ENCODE results near the gene TJP1. TPM values are rescaled to one million over a fixed set of nuclear protein-coding genes. Genes with fewer than 3 reads are reported as not detected.

Gene TJP1
- total and polyA plus RNA-seq, 2 of the 8 experiments (the other 6 are each of a cell fraction or from before 2014, with no cell fraction given) = 46.3 to 138 TPM

DNA sequence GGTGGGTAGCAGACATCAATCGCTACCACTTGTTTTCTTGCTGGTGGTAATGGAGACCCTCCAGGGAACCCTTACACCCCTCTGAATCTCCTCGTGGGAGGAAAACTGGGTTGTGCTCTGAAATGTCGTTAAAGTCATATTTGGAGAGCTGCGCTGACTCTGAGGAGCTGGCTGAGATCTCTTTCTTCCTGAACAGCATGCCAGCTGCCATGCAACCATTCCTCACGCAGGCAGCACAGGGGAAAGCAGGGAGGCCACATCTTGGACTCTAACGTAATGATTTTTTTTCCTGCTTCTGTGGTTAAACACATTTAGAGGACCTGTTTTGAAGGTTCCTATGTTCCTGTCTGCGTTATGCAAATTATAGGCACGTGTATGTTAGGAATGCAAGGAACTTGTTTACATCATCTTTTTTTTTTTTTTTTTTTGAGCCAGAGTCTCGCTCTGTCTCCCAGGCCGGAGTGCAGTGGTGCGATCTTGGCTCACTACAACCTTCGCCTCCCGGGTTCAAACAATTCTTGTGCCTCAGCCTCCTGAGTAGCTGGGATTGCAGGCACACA lies 156.7 kb downstream of the TJP1 start:
- Histone ChIP-seq H3K9ac (replicated peaks in 1 of 4; ENCODE audit: extremely low read depth in 1 of 4, low read depth in 3 of 4, low read length in 3 of 4) (no peak overlapping the region), H3K56ac (replicated peaks; ENCODE audit: insufficient read length, low read depth, low read length) (no peak overlapping the region), H2AFZ (ENCODE audit: low read length) (peak overlapping the region; percentile 61), H3K9me3 (ENCODE audit: insufficient read depth in 2 of 2, low read depth in 1 of 2, low read length in 1 of 2) (no peaks in the 10 kb centered on the region), H2BK120ac (replicated peaks; ENCODE audit: low read depth, low read length) (no peak overlapping the region), H2BK12ac (ENCODE audit: low read depth, low read length) (no peak overlapping the region), H4K5ac (ENCODE audit: insufficient read length, low read depth, low read length) (no peak overlapping the region), H4K8ac (ENCODE audit: extremely low read depth, insufficient read depth, low read length) (no peak overlapping the region), H3K4me1 (replicated peaks in 1 of 4; ENCODE audit: control insufficient read depth in 3 of 4, insufficient read depth in 4 of 4, low read length in 3 of 4) (peaks cover 0 to 2% (median 0%) of the 10 kb centered on the region in 4 experiments; a peak in 1 of 7 replicates), H3K27me3 (replicated peaks in 1 of 4; ENCODE audit: control insufficient read depth in 3 of 4, extremely low read depth in 1 of 4, insufficient read depth in 3 of 4, low read length in 3 of 4) (no peaks in the 10 kb centered on the region; a peak in 1 of 7 replicates), H3K36me3 (ENCODE audit: control insufficient read depth in 2 of 4, insufficient read depth in 4 of 4, low read length in 3 of 4) (no peaks in the 10 kb centered on the region), H3K4ac (replicated peaks; ENCODE audit: insufficient read length, low read depth, low read length) (no peak overlapping the region), H2BK5ac (ENCODE audit: low read depth, low read length) (no peak overlapping the region), H3K4me2 (ENCODE audit: insufficient read depth in 1 of 2, low read depth in 2 of 2, low read length in 2 of 2) (no peak overlapping the region), H3K79me1 (ENCODE audit: low read depth, low read length) (no peaks in the 10 kb centered on the region), H3K27ac (ENCODE audit: low read depth, low read length) (no peak overlapping the region), H2AK5ac (ENCODE audit: low read depth, low read length) (no peak overlapping the region), H4K20me1 (replicated peaks in 1 of 2; ENCODE audit: control insufficient read depth in 1 of 2, insufficient read depth in 2 of 2, low read length in 2 of 2) (no peaks in the 10 kb centered on the region), H2BK15ac (ENCODE audit: low read length) (no peak overlapping the region), H3K18ac (ENCODE audit: extremely low read depth, low read length) (no peak overlapping the region), H4K91ac (replicated peaks; ENCODE audit: insufficient read length, low read length) (no peak overlapping the region), H2BK20ac (ENCODE audit: low read length) (no peak overlapping the region), H3K14ac (ENCODE audit: insufficient read length) (no peak overlapping the region), H3K4me3 (ENCODE audit: extremely low read depth in 1 of 4, insufficient read depth in 2 of 4, low read depth in 3 of 4, low read length in 4 of 4) (no peak overlapping the region), H3K23ac (ENCODE audit: insufficient read length) (no peak overlapping the region), H3K79me2 (ENCODE audit: control insufficient read depth in 1 of 2, insufficient read depth in 2 of 2, low read length in 2 of 2) (no peaks in the 10 kb centered on the region), H3K23me2 (ENCODE audit: low read depth, low read length) (no peaks in the 10 kb centered on the region)
- ChIA-PET POLR2A (ENCODE audit: partially characterized antibody) (interaction anchor here (1.0 kb wide), 1 partner anchor 42 kb away, joined by 3 read pairs; no protein-coding TSS in a partner anchor), CTCF (ENCODE audit: partially characterized antibody) (interaction anchor here (0.6 to 2.7 kb wide), 6 partner anchors 9 to 221 kb away, joined by 3 to 15 read pairs (median 4); no protein-coding TSS in a partner anchor)
- DNase-seq (ENCODE audit: low read depth in 1 of 2, low spot score in 2 of 2) = no peak
- no peak for FAIRE-seq
- 88% methylated on average over 12 of the region's 13 CpGs; no CpG with 5 or more reads in 1 of the 2 experiments for WGBS, 2 experiments (ENCODE audit: extremely low coverage in 1 of 2, insufficient coverage in 1 of 2, insufficient read length in 1 of 2, insufficient replicate concordance in 2 of 2, low coverage in 1 of 2, low lambda C conversion rate in 2 of 2, missing lambda C conversion rate in 1 of 2)
- TF ChIP-seq EZH2 (IDR thresholded peaks at IDR 0.05; ENCODE audit: low read depth, low read length, severe bottlenecking) (no peak), KDM5A (IDR thresholded peaks at IDR 0.05; ENCODE audit: low read length) (no peak)
